Liver (tissue), 3 donors: ENCODE measurements around the gene FAM168B.
"Not testable (repeated sequence)": the region's sequence is repeated elsewhere in the genome, so short reads cannot be mapped to it uniquely, and the experiment has no call there.

ENCODE experiments used
- EGR1 ChIP-seq, 2 donors: IDR thresholded peaks; 2 replicates each; pipeline ENCODE4 v1.6.1; 2016 to 2018; ENCODE audit warnings: antibody characterized with exemption in 2 of 2, low read depth in 2 of 2
- FOXA1 ChIP-seq: IDR thresholded peaks from 2 replicates; pipeline ENCODE4 v1.6.1; 2016; ENCODE audit warnings: antibody characterized with exemption
- GABPA ChIP-seq, 2 donors: IDR thresholded peaks in 1 of 2; conservative IDR thresholded peaks in 1 of 2; 2 replicates each; pipeline ENCODE4 v1.6.1; 2016; ENCODE audit warnings: antibody characterized with exemption in 2 of 2, mild to moderate bottlenecking in 1 of 2, moderate library complexity in 1 of 2
- HNF4A ChIP-seq, 2 donors: conservative IDR thresholded peaks; 2 replicates each; pipeline ENCODE4 v1.6.1; 2016; ENCODE audit warnings: antibody characterized with exemption in 2 of 2, mild to moderate bottlenecking in 2 of 2
- HNF4G ChIP-seq: IDR thresholded peaks from 2 replicates; pipeline ENCODE4 v1.6.1; 2016; ENCODE audit warnings: antibody characterized with exemption
- NR2F2 ChIP-seq: IDR thresholded peaks from 2 replicates; pipeline ENCODE4 v1.6.1; 2016; ENCODE audit warnings: antibody characterized with exemption
- RAD21 ChIP-seq, 2 donors: IDR thresholded peaks; 2 replicates each; pipeline ENCODE4 v1.6.1; 2016; ENCODE audit warnings: antibody characterized with exemption in 2 of 2, mild to moderate bottlenecking in 2 of 2
- SP1 ChIP-seq: IDR thresholded peaks from 2 replicates; pipeline ENCODE4 v1.6.1; 2018; ENCODE audit warnings: antibody characterized with exemption, mild to moderate bottlenecking
- TAF1 ChIP-seq: conservative IDR thresholded peaks from 2 replicates; pipeline ENCODE4 v1.6.1; 2016; ENCODE audit warnings: antibody characterized with exemption, mild to moderate bottlenecking
- YY1 ChIP-seq: IDR thresholded peaks from 2 replicates; pipeline ENCODE4 v1.6.1; 2016; ENCODE audit warnings: antibody characterized with exemption, mild to moderate bottlenecking
- TF ChIP-seq, protein P1 (sequence below): fragments of 150-350 bp; IDR thresholded peaks from 2 replicates; pipeline ENCODE4 v1.5.1; 2017; ENCODE audit warnings: improper control_type of control experiment, low read depth, low read length; ENCODE audit not compliant: missing input control
- TF ChIP-seq, protein P2 (sequence below): IDR thresholded peaks from 2 replicates; pipeline ENCODE4 v1.6.1; 2016; ENCODE audit warnings: antibody characterized with exemption, mild to moderate bottlenecking
- TF ChIP-seq, protein P3 (sequence below): IDR thresholded peaks from 2 replicates; pipeline ENCODE4 v1.6.1; 2016; ENCODE audit warnings: antibody characterized with exemption
- TF ChIP-seq, protein P4 (sequence below): IDR thresholded peaks from 2 replicates; pipeline ENCODE4 v1.6.1; 2016; ENCODE audit warnings: antibody characterized with exemption
- donor health status: healthy.
- donor health status: healthy.

DNA sequence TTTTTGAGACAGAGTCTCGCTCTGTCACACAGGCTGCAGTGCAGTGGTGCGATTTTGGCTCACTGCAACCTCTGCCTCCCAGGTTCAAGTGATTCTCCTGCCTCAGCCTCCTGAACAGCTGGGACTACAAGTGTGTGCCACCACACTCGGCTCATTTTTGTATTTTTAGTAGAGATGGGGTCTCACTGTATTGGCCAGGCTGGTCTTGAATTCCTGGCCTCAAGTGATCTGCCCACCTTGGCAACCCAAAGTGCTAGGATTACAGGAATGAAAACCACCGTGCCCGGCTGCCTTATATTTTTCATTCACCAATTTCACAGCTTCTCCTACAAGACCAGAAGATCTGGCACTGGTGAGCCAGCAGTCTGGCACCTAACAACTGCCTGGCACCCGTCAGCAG is 25.1 kb downstream of the FAM168B start:
- TF ChIP-seq RAD21 (IDR thresholded peaks at IDR 0.05); FOXA1; NR2F2; YY1; GABPA (IDR thresholded peaks at IDR 0.05 in 1 of 2, conservative IDR thresholded peaks at IDR 0.05 in 1 of 2); HNF4G; TAF1; HNF4A (conservative IDR thresholded peaks at IDR 0.05); SP1; EGR1 (IDR thresholded peaks at IDR 0.05; ENCODE audit: low read depth in 2 of 2): not testable (repeated sequence)
- TF ChIP-seq, protein P1, sequence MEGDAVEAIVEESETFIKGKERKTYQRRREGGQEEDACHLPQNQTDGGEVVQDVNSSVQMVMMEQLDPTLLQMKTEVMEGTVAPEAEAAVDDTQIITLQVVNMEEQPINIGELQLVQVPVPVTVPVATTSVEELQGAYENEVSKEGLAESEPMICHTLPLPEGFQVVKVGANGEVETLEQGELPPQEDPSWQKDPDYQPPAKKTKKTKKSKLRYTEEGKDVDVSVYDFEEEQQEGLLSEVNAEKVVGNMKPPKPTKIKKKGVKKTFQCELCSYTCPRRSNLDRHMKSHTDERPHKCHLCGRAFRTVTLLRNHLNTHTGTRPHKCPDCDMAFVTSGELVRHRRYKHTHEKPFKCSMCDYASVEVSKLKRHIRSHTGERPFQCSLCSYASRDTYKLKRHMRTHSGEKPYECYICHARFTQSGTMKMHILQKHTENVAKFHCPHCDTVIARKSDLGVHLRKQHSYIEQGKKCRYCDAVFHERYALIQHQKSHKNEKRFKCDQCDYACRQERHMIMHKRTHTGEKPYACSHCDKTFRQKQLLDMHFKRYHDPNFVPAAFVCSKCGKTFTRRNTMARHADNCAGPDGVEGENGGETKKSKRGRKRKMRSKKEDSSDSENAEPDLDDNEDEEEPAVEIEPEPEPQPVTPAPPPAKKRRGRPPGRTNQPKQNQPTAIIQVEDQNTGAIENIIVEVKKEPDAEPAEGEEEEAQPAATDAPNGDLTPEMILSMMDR = not testable (repeated sequence)
- TF ChIP-seq, protein P2, sequence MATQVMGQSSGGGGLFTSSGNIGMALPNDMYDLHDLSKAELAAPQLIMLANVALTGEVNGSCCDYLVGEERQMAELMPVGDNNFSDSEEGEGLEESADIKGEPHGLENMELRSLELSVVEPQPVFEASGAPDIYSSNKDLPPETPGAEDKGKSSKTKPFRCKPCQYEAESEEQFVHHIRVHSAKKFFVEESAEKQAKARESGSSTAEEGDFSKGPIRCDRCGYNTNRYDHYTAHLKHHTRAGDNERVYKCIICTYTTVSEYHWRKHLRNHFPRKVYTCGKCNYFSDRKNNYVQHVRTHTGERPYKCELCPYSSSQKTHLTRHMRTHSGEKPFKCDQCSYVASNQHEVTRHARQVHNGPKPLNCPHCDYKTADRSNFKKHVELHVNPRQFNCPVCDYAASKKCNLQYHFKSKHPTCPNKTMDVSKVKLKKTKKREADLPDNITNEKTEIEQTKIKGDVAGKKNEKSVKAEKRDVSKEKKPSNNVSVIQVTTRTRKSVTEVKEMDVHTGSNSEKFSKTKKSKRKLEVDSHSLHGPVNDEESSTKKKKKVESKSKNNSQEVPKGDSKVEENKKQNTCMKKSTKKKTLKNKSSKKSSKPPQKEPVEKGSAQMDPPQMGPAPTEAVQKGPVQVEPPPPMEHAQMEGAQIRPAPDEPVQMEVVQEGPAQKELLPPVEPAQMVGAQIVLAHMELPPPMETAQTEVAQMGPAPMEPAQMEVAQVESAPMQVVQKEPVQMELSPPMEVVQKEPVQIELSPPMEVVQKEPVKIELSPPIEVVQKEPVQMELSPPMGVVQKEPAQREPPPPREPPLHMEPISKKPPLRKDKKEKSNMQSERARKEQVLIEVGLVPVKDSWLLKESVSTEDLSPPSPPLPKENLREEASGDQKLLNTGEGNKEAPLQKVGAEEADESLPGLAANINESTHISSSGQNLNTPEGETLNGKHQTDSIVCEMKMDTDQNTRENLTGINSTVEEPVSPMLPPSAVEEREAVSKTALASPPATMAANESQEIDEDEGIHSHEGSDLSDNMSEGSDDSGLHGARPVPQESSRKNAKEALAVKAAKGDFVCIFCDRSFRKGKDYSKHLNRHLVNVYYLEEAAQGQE = not testable (repeated sequence)
- TF ChIP-seq, protein P3, sequence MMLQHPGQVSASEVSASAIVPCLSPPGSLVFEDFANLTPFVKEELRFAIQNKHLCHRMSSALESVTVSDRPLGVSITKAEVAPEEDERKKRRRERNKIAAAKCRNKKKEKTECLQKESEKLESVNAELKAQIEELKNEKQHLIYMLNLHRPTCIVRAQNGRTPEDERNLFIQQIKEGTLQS = not testable (repeated sequence)
- TF ChIP-seq, protein P4, sequence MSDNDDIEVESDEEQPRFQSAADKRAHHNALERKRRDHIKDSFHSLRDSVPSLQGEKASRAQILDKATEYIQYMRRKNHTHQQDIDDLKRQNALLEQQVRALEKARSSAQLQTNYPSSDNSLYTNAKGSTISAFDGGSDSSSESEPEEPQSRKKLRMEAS = not testable (repeated sequence)
